Lower leg skin (tissue), 3 donors: ENCODE measurements around the gene REEP6.

ENCODE experiments used
- POLR2A ChIP-seq, 2 donors: fragments of 450-650 bp; IDR thresholded peaks; one replicate each; pipeline ENCODE4 v1.6.1; 2016 to 2017; ENCODE audit warnings: antibody characterized with exemption in 2 of 2, mild to moderate bottlenecking in 1 of 2, moderate library complexity in 1 of 2
- TF ChIP-seq, protein P1 (sequence below), 3 donors: fragments of 450-650 bp; IDR thresholded peaks; one replicate each; pipeline ENCODE4 v1.5.1; 2016; ENCODE audit warnings: antibody characterized with exemption in 3 of 3, mild to moderate bottlenecking in 3 of 3, moderate library complexity in 2 of 3

- TF ChIP-seq, protein P1, sequence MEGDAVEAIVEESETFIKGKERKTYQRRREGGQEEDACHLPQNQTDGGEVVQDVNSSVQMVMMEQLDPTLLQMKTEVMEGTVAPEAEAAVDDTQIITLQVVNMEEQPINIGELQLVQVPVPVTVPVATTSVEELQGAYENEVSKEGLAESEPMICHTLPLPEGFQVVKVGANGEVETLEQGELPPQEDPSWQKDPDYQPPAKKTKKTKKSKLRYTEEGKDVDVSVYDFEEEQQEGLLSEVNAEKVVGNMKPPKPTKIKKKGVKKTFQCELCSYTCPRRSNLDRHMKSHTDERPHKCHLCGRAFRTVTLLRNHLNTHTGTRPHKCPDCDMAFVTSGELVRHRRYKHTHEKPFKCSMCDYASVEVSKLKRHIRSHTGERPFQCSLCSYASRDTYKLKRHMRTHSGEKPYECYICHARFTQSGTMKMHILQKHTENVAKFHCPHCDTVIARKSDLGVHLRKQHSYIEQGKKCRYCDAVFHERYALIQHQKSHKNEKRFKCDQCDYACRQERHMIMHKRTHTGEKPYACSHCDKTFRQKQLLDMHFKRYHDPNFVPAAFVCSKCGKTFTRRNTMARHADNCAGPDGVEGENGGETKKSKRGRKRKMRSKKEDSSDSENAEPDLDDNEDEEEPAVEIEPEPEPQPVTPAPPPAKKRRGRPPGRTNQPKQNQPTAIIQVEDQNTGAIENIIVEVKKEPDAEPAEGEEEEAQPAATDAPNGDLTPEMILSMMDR (IDR thresholded peaks at IDR 0.05): no peak
- TF ChIP-seq POLR2A (IDR thresholded peaks at IDR 0.05): no peak
These were observed 1.3 kb upstream of the REEP6 start for GRCh38 chr19:1489463-1490310.
